ENCODE measurements around the gene PTPN22. TPM values are rescaled to one million over a fixed set of nuclear protein-coding genes. Genes with fewer than 3 reads are reported as not detected.
A peak's percentile ranks its signal among the peaks of the same experiment; 100 is the strongest.

The PTPN22 gene
- total RNA-seq, 1 donor from 2014 or later = under 0.01 TPM

DNA sequence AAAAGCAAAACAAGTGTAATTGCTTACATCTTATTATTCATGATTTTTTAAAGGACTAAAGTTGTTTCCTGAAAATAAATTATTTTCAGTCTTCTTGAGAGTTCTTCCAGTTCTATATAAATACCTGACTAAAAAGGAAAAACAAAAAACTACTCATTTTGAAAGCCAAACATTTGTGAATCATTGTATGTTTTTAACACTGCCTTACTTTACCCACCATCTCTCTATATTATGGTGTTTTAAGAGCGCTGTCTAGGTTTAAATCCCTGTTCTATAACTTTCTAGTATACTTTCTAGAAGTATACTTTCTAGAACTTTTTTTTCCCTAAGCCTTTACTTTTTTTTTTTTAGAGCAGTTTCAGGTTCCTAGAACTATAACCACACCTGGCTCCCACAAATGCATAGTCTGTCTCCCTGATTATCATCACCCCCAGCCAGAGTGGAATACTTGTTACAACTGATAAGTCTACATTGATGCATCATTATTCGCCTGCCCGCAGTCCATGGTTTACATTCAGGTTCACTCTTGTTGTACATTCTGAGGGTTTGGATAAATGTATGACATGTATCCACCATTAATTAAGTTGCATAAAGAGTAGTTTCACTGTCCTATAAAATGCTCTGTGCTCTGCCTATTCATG lies 69.0 kb downstream of the PTPN22 start:
- no peak for DNase-seq (ENCODE audit: low read depth in 2 of 2)

DNA sequence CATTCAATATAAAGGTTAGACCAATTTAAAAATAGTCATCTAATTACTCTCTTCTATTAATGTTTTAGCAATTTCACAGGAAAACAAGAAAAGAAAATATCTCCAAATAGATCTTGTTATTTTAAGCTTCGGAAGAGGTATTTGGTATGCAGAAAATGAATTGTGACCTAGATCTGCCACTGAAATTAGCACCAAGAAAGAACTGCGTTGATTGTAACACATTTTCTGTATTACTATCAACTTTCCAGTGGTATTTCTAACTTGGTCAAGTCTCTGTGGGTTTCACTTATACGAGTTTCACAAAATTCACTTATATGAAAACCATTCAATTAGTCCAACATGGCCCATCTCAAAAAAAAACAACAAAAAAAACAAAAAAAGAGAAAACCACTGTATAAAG lies 71.0 kb downstream of the PTPN22 start:
- DNase-seq (ENCODE audit: low read depth in 2 of 2) = no peak

DNA sequence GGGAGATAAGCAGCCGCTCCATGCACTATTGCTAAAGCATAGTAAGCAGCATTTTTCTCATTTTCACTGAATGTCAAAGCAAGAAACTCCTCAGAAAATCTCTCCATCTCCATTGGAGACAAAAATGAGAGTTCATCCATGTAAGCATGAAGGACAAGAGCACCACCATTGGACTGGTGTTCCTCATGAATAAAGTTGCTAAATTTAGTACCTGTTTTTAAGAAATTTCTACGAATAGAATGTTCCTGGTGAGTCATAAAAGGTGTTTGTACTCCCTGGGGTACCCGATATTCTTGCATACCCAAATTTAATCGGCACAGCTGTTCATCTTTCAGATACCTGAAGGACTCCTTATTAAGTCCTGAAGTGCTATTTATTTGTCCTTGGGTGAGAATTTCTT lies 74.0 kb downstream of the PTPN22 start:
- no peak for DNase-seq (ENCODE audit: low read depth in 2 of 2)

DNA sequence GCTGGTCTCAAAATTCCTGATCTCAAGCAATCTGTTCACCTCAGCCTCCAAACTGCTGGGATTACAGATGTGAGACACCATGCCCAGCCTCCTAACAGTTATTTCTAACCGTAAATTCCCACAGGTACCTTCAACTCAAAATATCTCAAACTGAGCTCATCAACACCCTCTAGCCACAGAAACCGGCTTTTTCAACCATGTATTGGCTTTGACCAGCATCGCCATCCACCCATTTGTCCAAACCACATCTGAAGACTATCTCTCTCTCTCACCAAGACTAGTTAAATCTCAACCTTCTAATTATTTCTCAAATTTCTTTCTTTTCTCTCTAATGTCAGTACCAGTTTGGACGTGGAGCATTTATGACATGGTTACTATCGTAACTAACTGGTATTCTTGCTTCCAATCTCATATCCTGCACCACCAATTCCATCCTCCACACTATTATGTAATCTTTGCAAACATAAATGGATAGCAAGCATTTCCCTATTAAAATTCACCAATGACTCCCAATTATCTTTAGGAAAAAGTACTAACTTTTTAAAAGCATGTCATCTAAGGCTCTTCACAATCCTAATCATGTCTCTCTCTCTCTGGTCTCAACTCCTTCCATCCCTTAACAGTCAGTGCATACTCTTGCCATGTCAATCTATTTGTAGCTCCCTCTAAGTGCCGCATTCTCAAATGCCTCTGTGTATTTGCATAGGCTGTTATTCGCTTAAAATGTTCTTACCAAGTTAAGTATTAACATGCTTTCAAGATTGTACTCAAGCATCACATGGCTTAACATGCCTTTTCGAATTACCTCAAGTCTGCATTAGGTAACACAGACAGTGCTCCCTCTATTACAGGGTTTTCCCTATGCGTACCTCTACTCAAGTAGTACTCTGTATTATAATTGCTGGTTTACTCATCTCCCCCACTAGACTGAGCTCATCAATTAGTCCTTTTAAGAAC lies 77.4 kb downstream of the PTPN22 start:
- no peak for DNase-seq (ENCODE audit: low read depth in 2 of 2)

DNA sequence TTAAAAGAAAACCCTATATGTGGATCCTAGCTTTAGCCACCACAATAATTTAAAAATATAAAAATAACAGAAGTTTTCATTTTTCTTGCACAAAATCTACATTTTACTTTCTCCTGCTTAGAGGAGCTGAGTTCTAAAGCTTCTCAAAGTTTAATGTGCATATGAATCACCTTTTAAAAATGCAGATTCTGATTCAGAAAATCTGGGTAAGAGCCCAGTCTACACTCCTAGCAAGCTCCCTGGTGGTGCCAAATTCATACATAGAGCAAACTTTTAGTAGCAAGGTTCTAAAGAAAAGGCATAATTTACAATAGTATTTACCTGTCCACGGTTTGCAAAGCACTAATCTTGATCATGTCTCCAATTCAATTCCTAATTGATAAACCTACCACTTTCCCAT lies 78.5 kb downstream of the PTPN22 start:
- DNase-seq (ENCODE audit: low read depth in 2 of 2) = no peak

DNA sequence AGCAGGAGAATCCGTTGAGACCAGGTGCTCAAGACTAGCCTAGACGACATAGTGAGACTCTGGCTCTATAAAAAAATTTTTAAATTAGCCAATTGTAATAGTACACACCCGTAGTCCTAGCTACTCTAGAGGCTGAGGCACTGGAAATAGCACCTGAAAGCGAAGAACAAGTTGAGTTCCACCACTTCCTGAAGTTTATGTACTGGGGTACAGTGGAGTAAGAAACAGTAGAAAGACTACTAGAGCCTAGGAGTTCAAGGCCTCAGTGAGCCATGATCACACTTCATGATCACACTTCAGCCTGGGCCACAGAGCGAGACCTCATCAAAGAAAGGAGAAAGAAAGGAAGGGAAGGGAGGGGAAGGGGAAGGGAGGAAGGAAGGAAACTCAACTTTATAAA lies 79.0 kb downstream of the PTPN22 start:
- DNase-seq (ENCODE audit: low read depth in 2 of 2) = no peak

DNA sequence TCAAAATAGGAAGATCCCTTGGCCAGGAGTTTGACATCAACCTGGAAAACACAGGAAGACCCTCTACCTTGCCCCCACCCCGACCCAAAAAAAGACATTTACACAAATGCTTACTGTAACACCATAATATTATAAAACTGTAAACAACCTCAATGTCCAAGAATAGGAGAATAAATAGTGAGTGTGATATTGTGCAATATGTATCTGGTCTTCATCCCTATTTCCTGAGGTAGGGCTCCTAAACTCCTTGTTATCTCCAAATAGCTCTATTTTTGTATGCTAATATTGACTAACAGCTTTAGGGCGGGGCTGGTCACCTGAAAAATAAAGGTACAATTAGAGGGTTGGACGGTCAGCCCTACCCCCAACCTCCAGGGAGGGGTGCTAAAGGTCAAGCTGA lies 82.7 kb downstream of the PTPN22 start:
- no peak for DNase-seq (ENCODE audit: low read depth in 2 of 2)

DNA sequence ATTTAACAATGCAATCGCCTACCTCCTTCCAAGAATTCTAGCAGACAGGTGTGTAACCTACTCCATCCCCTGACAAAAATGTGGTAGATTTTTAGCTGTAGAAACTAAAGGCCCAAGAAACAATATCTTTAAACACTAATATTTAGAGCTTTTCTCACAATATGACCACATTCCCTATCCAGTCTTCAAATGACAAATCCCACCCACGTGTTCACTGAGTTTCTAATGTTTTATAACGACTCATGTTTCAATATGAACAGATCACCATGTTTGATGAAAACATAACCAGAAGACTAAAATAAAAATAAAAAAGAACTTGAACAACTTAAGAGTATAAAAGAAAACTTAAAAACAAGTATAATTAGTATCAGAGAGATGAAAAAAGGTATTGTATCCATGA lies 83.8 kb downstream of the PTPN22 start:
- no peak for DNase-seq (ENCODE audit: low read depth in 2 of 2)

DNA sequence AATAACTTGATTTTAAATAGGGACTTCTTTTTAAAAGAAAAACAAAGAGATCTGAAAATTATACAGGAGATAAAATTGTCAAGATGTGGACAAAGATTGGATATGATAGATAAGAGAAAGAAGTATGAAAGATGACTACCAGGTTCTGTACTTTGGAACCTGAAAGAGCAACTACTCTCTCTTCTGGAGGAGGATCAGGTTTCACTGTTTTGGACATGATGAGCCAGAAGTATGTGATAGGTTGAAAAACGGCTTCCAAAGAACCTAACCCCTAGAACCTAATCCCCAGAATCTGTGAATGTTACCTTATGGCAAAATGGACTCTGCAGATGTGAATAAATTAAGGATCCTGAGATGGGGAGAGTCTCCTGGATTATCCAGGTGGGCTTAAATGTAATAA lies 85.4 kb downstream of the PTPN22 start:
- DNase-seq (ENCODE audit: low read depth in 2 of 2) = no peak

DNA sequence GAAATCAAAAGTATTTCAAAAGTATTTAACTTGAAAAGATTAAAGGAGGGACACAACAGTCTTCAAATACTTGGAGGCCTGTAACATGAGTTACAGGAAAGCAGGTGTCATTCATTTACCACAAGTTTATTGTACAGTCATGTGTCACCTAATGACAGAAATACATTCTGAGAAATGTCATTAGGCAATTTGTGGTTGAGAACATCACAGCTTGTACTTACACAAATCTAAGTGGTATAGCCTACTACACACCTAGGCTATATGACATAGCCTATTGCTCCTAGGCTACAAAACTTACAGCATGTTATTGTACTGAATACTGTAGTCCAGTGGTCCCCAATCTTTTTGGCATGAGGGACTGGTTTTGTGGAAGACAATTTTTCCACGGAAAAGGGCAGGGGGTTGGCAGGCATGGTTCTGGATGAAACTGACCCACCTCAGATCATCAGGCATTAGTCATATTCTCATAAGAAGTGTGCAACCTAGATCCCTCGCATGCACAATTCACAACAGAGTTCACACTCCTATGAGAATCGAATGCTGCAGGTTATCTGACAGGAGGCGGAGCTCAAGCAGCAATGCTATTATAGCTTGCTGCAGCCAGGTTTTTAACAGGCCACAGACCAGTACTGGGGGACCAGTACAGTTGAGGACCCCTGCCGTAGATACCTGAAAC lies 87.3 kb downstream of the PTPN22 start:
- no peak for DNase-seq (ENCODE audit: low read depth in 2 of 2)

DNA sequence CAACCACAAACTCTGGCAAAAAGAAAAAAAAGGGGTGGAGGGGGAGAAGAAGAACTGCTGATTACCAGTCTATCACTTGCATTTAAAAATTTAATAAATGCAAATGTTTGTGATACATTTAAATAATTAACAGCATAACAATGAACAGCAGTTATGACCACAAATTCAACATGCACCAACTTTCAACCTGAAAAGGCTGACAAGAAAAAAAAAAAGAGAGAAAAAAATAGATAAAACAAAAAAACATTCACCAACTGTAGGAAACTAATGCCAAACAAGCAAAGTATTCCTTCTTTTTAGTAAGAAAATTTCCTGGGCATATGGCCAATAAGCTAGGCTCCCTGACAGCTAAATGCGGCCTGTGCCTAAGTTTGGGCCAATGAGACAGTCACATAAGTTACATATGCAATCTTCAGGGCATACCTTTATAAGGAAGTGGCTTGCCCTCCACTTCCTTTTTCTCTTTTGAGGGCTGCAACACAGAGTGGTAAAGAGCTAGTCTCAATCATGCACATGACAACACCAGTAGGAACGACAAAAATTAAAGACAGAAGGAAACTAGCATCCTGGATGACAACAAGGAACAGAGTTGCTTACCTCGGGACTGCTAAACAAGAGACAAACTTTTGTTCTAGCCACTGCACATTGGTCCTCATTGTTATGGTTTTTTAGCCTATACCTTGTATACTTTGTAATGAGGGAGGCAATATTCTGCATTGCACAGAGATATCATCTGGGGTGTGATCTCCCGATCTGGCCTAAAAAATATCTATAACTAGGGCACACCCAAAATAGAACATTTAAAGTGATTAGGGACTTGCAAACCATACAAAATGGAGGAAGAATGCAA lies 88.0 kb downstream of the PTPN22 start:
- DNase-seq (ENCODE audit: low read depth in 2 of 2) = peak in 1 of 2 donors; percentile 44

DNA sequence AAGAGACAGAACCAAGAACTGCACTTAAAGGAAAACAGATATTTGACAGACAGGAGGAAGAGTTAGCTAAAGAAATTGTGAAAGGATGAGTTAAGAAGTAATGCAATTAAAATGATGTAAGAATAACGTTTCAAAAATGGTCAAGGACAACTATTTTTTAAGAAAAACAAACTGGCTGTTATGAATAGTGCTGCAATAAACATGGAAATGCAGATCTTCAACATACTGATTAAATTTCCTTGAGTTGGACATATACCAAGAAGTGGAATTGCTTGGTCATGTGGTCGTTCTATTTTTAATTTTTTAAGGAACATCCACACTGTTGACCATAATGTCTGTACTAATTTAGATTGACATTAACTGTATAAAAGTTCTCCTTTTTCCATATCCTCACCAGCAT lies 89.1 kb downstream of the PTPN22 start:
- no peak for DNase-seq (ENCODE audit: low read depth in 2 of 2)

DNA sequence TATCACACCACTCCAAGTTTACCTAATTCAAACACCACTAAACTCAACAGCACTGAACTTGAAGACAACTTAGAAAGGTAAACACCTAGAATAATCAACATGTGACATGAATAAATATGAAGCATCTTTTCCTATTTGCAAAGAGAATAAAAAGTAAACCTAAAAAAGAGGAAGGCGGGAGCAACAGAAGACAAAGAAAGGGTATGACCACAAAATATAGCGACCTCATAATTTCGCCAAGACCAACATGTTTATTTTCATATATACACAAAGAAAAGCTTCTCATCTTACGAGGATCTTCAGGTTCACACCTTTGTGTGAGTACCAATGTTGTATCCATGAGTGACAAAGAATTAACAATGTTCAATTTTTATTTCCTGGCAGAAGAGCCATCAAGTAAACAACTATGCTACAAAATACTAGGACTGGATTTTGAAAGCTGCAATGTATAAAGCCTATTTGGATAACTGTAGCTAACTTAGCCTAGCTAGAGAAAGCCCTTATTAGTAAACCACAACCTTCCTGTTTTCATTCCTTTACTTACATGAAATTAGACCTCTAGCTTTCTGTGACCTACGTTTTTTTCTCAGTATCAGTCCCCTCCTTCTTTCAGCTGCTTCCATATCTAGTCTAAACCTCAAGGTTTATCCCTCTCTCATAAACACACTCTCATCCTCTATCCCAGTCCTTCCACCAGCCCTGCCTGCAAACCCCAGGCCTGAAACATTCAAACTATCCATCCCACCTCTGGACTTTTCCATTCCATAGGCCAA lies 91.0 kb downstream of the PTPN22 start:
- DNase-seq (ENCODE audit: low read depth in 2 of 2) = no peak

DNA sequence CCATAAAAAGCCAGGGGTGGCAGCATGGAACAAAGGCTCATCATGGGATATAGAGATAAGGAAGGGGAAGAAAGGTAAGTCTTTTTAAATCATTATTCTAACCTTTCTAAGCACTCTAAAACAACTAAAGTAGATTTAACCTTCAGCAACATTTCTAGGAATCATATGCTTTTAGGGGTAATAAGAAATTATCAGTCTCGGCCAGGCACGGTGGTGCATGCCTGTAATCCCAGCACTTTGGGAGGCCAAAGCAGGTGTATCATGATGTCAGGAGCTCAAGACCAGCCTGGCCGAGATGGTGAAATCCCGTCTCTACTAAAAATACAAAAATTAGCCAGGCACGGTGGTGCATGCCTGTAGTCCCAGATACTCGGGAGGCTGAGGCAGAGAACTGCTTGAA lies 92.0 kb downstream of the PTPN22 start:
- no peak for DNase-seq (ENCODE audit: low read depth in 2 of 2)

DNA sequence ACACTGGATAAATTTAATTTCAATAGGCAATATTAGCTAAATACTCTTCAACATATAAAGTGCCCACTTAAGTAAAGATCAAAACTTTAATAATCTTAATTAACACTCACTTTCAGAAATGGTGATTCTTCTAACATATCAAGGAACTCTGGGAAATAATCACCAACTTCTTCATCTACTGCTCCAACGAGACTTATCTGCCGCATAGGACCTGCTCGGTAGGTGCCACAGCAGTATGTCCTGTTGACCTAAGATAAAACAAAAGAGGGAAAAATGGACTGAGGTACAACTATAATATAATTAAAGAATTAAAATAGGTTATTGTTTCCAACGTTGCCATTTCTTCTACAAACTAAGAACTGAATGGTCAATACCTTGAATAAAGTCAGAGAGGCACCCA lies 94.0 kb downstream of the PTPN22 start:
- no peak for DNase-seq (ENCODE audit: low read depth in 2 of 2)

DNA sequence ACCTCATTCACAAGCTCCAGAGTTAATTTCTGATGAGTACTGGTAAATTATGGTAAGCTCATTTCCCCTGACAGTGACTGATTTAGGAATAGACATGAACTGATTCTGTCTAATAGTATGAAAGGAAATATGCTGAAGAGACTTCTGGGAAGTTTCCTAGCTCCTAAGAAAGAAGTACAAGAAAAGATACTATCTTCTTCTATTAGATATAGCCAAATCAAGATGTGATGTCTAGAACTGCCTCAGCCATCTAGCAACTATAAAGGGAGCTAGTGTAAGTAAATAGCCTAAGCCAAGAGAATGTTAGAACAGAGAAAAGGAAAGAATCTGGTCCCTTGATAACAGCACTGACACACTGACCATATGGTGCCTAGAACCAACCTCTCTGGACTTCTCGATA lies 101.5 kb downstream of the PTPN22 start:
- DNase-seq (ENCODE audit: low read depth in 2 of 2) = no peak

DNA sequence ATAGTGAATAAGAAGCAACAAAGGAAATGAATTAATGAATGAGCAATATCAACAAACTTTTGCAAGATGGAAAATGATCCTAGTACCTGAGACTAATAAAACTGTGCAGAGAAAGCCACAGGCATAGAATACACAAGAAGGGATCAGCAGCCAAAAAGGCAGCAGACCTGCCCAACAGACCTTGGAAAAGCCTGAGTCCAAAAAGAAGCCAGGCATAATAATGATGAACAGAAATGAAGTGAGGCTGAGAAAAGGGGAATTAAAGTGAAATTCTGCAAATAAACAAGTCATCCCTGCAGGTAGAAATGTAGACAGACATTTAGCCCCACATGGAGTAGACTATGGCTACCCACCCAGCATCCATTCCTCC lies 101.9 kb downstream of the PTPN22 start:
- no peak for DNase-seq (ENCODE audit: low read depth in 2 of 2)

DNA sequence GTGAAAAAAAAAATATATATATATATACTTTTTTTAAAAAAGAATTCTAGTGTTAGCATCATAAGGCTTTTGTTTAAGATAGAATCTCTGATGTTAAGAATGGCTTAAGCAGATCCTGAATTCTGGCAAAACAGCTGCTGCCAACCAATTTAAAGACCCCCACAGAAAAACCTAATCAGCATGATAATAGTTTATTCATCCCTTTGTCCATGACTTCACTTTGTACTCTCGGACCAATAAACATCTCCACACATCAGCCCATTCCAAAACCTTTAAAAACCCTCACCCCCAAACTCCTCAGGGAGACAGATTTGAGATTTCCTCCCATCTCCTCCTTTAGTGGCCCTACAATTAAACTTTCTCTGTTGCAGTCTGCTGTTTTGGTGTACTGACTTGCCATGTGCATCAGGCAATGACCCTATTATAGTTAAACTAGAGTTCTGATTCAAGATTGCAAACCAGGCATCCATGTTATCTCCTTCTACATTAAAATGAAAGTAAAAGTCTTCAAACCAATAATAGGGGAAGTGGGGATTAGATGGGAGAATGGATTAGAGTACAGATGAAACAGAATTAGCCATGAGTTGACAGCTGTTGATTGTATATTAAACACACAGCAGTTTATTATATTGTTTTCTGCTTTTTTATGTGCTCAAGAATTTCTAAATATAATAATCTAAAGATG lies 102.5 kb downstream of the PTPN22 start:
- no peak for DNase-seq (ENCODE audit: low read depth in 2 of 2)

DNA sequence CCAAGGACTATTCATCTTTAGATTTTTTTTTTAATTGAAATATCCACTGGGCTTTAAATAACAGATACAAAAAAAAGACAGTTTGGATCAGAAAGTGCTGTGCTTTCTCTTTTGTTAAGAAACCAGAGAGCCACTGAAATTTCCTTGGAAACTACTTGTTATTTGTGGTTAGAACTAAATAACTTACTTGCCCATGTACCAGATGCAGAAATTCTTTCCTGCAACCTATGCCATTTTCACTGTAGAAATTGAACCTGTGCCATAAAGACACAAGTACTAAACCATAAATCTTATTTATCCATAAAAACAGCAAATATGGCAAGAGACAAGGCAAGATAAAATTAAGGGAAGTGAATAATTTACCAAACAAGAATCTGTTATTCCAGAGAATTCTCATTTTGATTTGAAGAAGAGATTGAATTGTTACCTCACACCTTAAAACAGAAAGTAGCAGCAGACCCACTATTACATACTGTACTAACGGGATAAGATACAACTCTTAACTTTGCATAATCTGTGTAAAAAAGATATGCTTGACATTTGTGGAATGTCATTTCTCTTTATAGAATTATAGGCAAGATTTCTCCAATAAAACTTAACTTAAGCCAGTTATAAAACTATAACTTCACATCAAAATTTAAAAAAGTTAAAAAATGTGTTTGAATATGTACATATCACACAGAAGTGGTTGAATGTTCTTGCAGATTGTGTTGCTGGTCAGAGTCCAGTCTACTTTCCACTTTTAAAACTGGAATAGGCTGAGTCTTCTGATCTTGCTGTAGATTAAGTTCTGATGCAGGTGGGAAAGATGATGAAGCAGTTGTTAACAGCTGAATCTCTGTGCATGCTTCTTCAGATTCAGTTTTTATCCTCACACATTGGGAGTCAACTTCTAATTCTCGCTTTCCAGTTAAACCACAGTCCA lies 105.9 kb downstream of the PTPN22 start:
- DNase-seq (ENCODE audit: low read depth in 2 of 2) = no peak
